ENCODE data around the gene SUSD3. TPM values are rescaled to one million over a fixed set of nuclear protein-coding genes. Genes with fewer than 3 reads are reported as not detected.

Gene SUSD3
- total RNA-seq, 4 donors from 2014 or later: 2.8 to 6.4 (median 5.1) TPM

DNA sequence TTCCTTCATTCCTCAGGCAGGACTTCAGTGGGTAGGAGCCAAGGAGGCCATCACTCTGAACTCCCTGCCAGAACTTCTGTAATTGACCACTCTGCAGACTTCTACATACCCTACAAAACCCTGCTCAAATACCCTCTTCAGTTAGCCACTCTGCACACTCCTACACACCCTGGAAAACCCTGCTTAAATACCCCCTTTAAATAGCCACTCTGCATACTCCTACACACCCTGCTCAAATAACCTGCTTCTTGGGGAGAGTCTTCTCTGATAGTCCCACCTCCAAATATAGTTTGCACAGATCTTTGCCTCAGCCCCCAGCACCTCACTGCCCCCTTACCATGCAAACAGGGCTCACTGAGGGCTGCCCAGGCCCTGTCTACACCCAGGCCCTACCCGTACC, 18.9 kb downstream of the SUSD3 start:
- H3K4me3 ChIP-seq: no peak overlapping the region
- H3K9me3 ChIP-seq: no peaks in the 10 kb centered on the region
- H3K36me3 ChIP-seq: no peaks in the 10 kb centered on the region
- H3K27ac ChIP-seq: no peak overlapping the region
- no peak for TF ChIP-seq POLR2AphosphoS5 (IDR thresholded peaks at IDR 0.05)
- no peaks in the 10 kb centered on the region for H3K4me1 ChIP-seq
- 100% methylated on average over 1 of the region's 1 CpG for WGBS
- H3K27me3 ChIP-seq: no peaks in the 10 kb centered on the region
- no peak for DNase-seq (ENCODE audit: low spot score in 2 of 2)

DNA sequence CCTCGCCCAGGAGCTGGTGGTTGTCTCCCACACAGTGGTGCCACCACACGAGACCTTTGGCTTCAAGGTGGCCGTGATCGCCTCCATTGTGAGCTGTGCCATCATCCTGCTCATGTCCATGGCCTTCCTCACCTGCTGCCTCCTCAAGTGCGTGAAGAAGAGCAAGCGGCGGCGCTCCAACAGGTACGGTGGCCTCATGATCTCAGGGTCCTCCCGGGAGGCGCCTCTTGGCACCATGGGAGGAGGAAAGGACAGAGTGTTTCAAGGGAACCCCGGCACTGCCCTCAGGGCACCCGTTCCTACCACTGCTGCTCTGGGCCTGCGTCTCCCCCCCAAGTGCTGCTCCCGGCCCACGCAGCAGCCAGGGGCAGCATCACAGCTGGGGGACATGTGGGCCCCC, 19.3 kb downstream of the SUSD3 start:
- no peaks in the 10 kb centered on the region for H3K4me1 ChIP-seq
- no peaks in the 10 kb centered on the region for H3K9me3 ChIP-seq
- no peaks in the 10 kb centered on the region for H3K27me3 ChIP-seq
- WGBS: 91% methylated on average over 12 of the region's 16 CpGs
- DNase-seq (ENCODE audit: low spot score in 2 of 2): no peak
- no peak overlapping the region for H3K4me3 ChIP-seq
- H3K27ac ChIP-seq: no peak overlapping the region
- no peaks in the 10 kb centered on the region for H3K36me3 ChIP-seq
- TF ChIP-seq POLR2AphosphoS5 (IDR thresholded peaks at IDR 0.05): no peak
- TF ChIP-seq CTCF (IDR thresholded peaks at IDR 0.05): no peak
- TF ChIP-seq EP300 (IDR thresholded peaks at IDR 0.05): no peak
- TF ChIP-seq POLR2A (IDR thresholded peaks at IDR 0.05): no peak

GRCh38 chr9:93079371-93079770, 20.9 kb downstream of the SUSD3 start:
- no peaks in the 10 kb centered on the region for H3K36me3 ChIP-seq
- no peaks in the 10 kb centered on the region for H3K27me3 ChIP-seq
- DNase-seq (ENCODE audit: low spot score in 2 of 2): peak; percentile 55 to 77
- TF ChIP-seq EP300 (IDR thresholded peaks at IDR 0.05) (no peak), CTCF (IDR thresholded peaks at IDR 0.05) (no peak), POLR2A (IDR thresholded peaks at IDR 0.05) (no peak), POLR2AphosphoS5 (IDR thresholded peaks at IDR 0.05) (no peak)
- no peak overlapping the region for H3K27ac ChIP-seq
- WGBS: 92% methylated on average over 10 of the region's 13 CpGs
- no peaks in the 10 kb centered on the region for H3K4me1 ChIP-seq
- H3K9me3 ChIP-seq: no peaks in the 10 kb centered on the region
- H3K4me3 ChIP-seq: no peak overlapping the region

- Histone ChIP-seq H3K9me3 (no peaks in the 10 kb centered on the region), H3K27ac (no peak overlapping the region), H3K4me3 (no peak overlapping the region), H3K36me3 (no peaks in the 10 kb centered on the region), H3K4me1 (no peaks in the 10 kb centered on the region), H3K27me3 (no peaks in the 10 kb centered on the region)
- WGBS: 95% methylated on average over 9 of the region's 9 CpGs
- TF ChIP-seq POLR2AphosphoS5 (IDR thresholded peaks at IDR 0.05) (no peak), CTCF (IDR thresholded peaks at IDR 0.05) (no peak), EP300 (IDR thresholded peaks at IDR 0.05) (no peak), POLR2A (IDR thresholded peaks at IDR 0.05) (no peak)
- peak; percentile 32 to 72 for DNase-seq (ENCODE audit: low spot score in 2 of 2)
These were observed 21.9 kb downstream of the SUSD3 start for GRCh38 chr9:93080406-93080805.

GRCh38 chr9:93081081-93081529, 22.6 kb downstream of the SUSD3 start:
- Histone ChIP-seq H3K27me3 (no peaks in the 10 kb centered on the region), H3K36me3 (no peaks in the 10 kb centered on the region), H3K27ac (no peak overlapping the region), H3K4me1 (no peaks in the 10 kb centered on the region), H3K4me3 (no peak overlapping the region), H3K9me3 (no peaks in the 10 kb centered on the region)
- TF ChIP-seq POLR2AphosphoS5 (IDR thresholded peaks at IDR 0.05) (no peak), POLR2A (IDR thresholded peaks at IDR 0.05) (no peak), EP300 (IDR thresholded peaks at IDR 0.05) (no peak), CTCF (IDR thresholded peaks at IDR 0.05) (no peak)
- 77% methylated on average over 8 of the region's 10 CpGs for WGBS
- peak; percentile 36 to 47 for DNase-seq (ENCODE audit: low spot score in 2 of 2)

DNA sequence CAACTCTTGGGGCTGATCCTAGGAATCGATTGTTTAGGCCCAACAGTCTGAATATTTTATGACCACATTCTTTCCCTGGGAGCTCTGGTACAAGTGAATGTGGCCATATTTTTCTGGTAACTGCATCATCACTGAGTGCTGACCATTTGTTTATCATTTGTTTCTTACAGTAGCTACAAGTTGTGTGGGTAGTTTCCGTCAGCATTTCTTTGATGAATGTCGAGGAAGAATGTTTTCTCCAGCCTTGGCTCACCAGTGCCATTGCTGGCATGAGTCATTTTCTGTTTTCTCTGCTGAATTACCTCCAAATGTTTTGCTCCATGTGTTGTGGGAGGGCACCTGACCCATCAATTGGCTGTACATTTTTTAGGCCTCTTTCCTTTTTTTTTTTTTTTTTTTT, 23.4 kb downstream of the SUSD3 start:
- no peak for DNase-seq (ENCODE audit: low spot score in 2 of 2)
- H3K36me3 ChIP-seq: no peaks in the 10 kb centered on the region
- TF ChIP-seq POLR2A (IDR thresholded peaks at IDR 0.05) (no peak), CTCF (IDR thresholded peaks at IDR 0.05) (no peak), POLR2AphosphoS5 (IDR thresholded peaks at IDR 0.05) (no peak), EP300 (IDR thresholded peaks at IDR 0.05) (no peak)
- no peaks in the 10 kb centered on the region for H3K4me1 ChIP-seq
- H3K4me3 ChIP-seq: no peak overlapping the region
- no peak overlapping the region for H3K27ac ChIP-seq
- H3K27me3 ChIP-seq: no peaks in the 10 kb centered on the region
- H3K9me3 ChIP-seq: no peaks in the 10 kb centered on the region
- 67% methylated on average over 3 of the region's 3 CpGs for WGBS
